Peyer's patch (tissue), 4 donors: ENCODE data around the gene NR0B1. TPM values are rescaled to one million over a fixed set of nuclear protein-coding genes. Genes with fewer than 3 reads are reported as not detected.

Experiments used
- DNase-seq, 3 donors: peaks; one replicate each; pipeline ENCODE4 v3.0.0-alpha.2; 2017 to 2019
- H3K27ac ChIP-seq, 4 donors: fragments of 200-600 bp; sonication (generic); one replicate each; pipeline ENCODE4 v1.5.1; 2016 to 2019
- H3K27me3 ChIP-seq, 2 donors: fragments of 200-600 bp; sonication (generic); one replicate each; pipeline ENCODE4 v1.5.1; 2019
- H3K36me3 ChIP-seq, 3 donors: fragments of 200-600 bp; sonication (generic); one replicate each; pipeline ENCODE4 v1.5.1; 2016 to 2019
- H3K4me1 ChIP-seq, 4 donors: fragments of 200-600 bp; sonication (generic); one replicate each; pipeline ENCODE4 v1.5.1; 2016 to 2019
- H3K4me3 ChIP-seq, 4 donors: fragments of 200-600 bp; sonication (generic); 1 replicate in 3 of 4; 2 replicates in 1 of 4; pipeline ENCODE4 v1.5.1; 2016 to 2019; ENCODE audit warnings: mild to moderate bottlenecking in 1 of 4
- H3K9me3 ChIP-seq, 4 donors: fragments of 200-600 bp; sonication (generic); one replicate each; pipeline ENCODE4 v1.5.1; 2016 to 2019; ENCODE audit warnings: mild to moderate bottlenecking in 1 of 4
- CTCF ChIP-seq, 6 experiments: fragments of 450-650 bp in 4 of 6; fragments of 200-600 bp in 2 of 6; sonication (generic) in 1 of 6; IDR thresholded peaks; one replicate each; pipeline ENCODE4 v1.5.1; 2017 to 2019; ENCODE audit warnings: antibody characterized with exemption in 6 of 6, mild to moderate bottlenecking in 3 of 6, moderate library complexity in 1 of 6
- POLR2A ChIP-seq, 2 donors: fragments of 450-650 bp; IDR thresholded peaks; one replicate each; pipeline ENCODE4 v1.5.1; 2017; ENCODE audit warnings: antibody characterized with exemption in 2 of 2, mild to moderate bottlenecking in 2 of 2, moderate library complexity in 2 of 2
- total RNA-seq, 4 donors: library from RNA; depleted of rRNA; stranded (reverse); fragments of >200 nt; gene quantifications; one replicate each; pipeline ENCODE4 v1.1.0, GENCODE V29; 2016

Gene NR0B1
- total RNA-seq, 4 donors from 2014 or later, result not detected

GRCh38 chrX:30275498-30275897 lies 33.7 kb downstream of the NR0B1 start:
- Histone ChIP-seq H3K27ac (no peak overlapping the region), H3K4me1 (no peaks in the 10 kb centered on the region), H3K9me3 (no peaks in the 10 kb centered on the region), H3K27me3 (no peaks in the 10 kb centered on the region), H3K4me3 (no peak overlapping the region), H3K36me3 (no peaks in the 10 kb centered on the region)
- TF ChIP-seq POLR2A (IDR thresholded peaks at IDR 0.05) (no peak), CTCF (IDR thresholded peaks at IDR 0.05) (no peak)
- DNase-seq, result no peak

- Histone ChIP-seq H3K4me3 (no peak overlapping the region), H3K9me3 (no peaks in the 10 kb centered on the region), H3K4me1 (no peaks in the 10 kb centered on the region), H3K27ac (no peak overlapping the region), H3K27me3 (no peaks in the 10 kb centered on the region), H3K36me3 (no peaks in the 10 kb centered on the region)
- DNase-seq, result no peak
- TF ChIP-seq CTCF (IDR thresholded peaks at IDR 0.05), result no peak
- TF ChIP-seq POLR2A (IDR thresholded peaks at IDR 0.05), result no peak
Measured at GRCh38 chrX:30270639-30271038, 38.6 kb downstream of the NR0B1 start.

DNA sequence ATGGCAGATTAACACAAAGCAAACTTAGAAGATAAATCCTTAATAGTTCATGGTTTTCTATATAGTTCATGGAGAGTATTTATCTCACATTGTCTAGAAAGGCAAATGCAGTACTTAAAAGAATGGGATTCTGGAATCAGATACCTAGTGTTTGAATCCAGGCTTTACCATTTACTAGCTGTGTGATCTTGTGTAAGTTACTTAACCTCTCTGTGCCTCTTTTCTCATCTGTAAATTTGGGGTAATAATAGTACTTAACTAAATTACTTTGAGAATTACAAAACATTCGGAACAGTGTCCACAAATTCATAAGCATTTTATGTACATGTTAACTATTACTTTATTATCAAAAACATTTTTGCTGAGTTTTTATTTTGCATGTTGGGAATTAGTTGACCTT lies 46.4 kb downstream of the NR0B1 start:
- H3K4me3 ChIP-seq, result no peak overlapping the region
- TF ChIP-seq CTCF (IDR thresholded peaks at IDR 0.05) (no peak), POLR2A (IDR thresholded peaks at IDR 0.05) (no peak)
- no peak for DNase-seq
- no peak overlapping the region for H3K27ac ChIP-seq
- no peaks in the 10 kb centered on the region for H3K9me3 ChIP-seq
- H3K36me3 ChIP-seq, result no peaks in the 10 kb centered on the region
- no peaks in the 10 kb centered on the region for H3K27me3 ChIP-seq
- no peaks in the 10 kb centered on the region for H3K4me1 ChIP-seq

DNA sequence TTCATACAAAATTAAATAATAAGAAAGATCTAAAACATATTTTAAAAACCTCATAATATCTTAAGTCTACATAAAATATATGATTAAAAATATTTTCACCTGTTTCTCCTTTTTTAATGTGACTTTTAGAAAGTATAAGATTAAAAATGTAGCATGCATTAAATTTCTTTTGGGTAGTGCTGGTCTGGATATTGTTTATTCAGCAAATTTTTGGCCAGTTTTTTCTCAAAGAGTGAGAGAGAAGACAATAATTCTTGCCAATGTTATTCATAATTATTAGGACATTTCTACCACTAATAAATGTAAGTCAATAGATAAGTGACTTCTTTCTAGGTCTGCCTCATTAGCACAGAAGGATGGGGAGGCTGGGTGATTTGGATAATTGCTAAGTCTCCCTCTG lies 48.2 kb downstream of the NR0B1 start:
- H3K4me1 ChIP-seq, result no peaks in the 10 kb centered on the region
- no peaks in the 10 kb centered on the region for H3K27me3 ChIP-seq
- H3K36me3 ChIP-seq, result no peaks in the 10 kb centered on the region
- H3K27ac ChIP-seq, result no peak overlapping the region
- TF ChIP-seq CTCF (IDR thresholded peaks at IDR 0.05) (no peak), POLR2A (IDR thresholded peaks at IDR 0.05) (no peak)
- no peak for DNase-seq
- H3K4me3 ChIP-seq, result no peak overlapping the region
- no peaks in the 10 kb centered on the region for H3K9me3 ChIP-seq

GRCh38 chrX:30259927-30260326 lies 49.3 kb downstream of the NR0B1 start:
- no peak for DNase-seq
- H3K4me1 ChIP-seq, result no peaks in the 10 kb centered on the region
- no peaks in the 10 kb centered on the region for H3K36me3 ChIP-seq
- no peak overlapping the region for H3K4me3 ChIP-seq
- TF ChIP-seq CTCF (IDR thresholded peaks at IDR 0.05) (no peak), POLR2A (IDR thresholded peaks at IDR 0.05) (no peak)
- H3K27ac ChIP-seq, result no peak overlapping the region
- H3K27me3 ChIP-seq, result no peaks in the 10 kb centered on the region
- no peaks in the 10 kb centered on the region for H3K9me3 ChIP-seq

Other genes with a start within 250 kb of the NR0B1 start
- not detected for gene MAGEB2, start 93.8 kb downstream of the NR0B1 start, total RNA-seq
- not detected for gene MAGEB3, start 78.7 kb downstream of the NR0B1 start, total RNA-seq
- not detected for gene MAGEB4, start 67.4 kb downstream of the NR0B1 start, total RNA-seq
- gene MAGEB1, start 62.2 kb downstream of the NR0B1 start, total RNA-seq, result not detected